GM12878 (cell line): Measurements from ENCODE around the gene TSC22D1. TPM values are rescaled to one million over a fixed set of nuclear protein-coding genes. Genes with fewer than 3 reads are reported as not detected.

Experiments
- ATAC-seq: fragments of 200-7000 bp; cut with Tn5 transposase; 3 replicates; pipeline ENCODE4 v1.9.1; 2020; ENCODE audit warnings: mild to moderate bottlenecking, moderate library complexity
- BruUV-seq: library from RNA; stranded (reverse); fragments of 400-500 nt; replicated peaks from 2 replicates; lab custom pipeline; 2021; lab: Mats Ljungman, UMichigan
- CTCF ChIA-PET: fragments of 300-600 bp; sonication (Branson Sonifier 250); formaldehyde crosslinking; extraction: SDS; loops from one replicate; lab custom pipeline; 2021; ENCODE audit warnings: inconsistent platforms; lab: Yijun Ruan, JAX
- POLR2A ChIA-PET: fragments of 350-600 bp; formaldehyde crosslinking; extraction: SDS; loops from one replicate; lab custom pipeline; 2021; ENCODE audit warnings: inconsistent platforms; lab: Charles Lee
- RAD21 ChIA-PET: fragments of 300-600 bp; sonication (Branson Sonifier 250); formaldehyde crosslinking; loops from one replicate; lab custom pipeline; 2023; ENCODE audit warnings: antibody characterized with exemption; ENCODE audit not compliant: unreplicated experiment; lab: Charles Lee
- SMC1A ChIA-PET: fragments of 300-600 bp; sonication (Branson Sonifier 250); formaldehyde crosslinking; loops from one replicate; lab custom pipeline; 2023; ENCODE audit not compliant: unreplicated experiment, uncharacterized antibody; lab: Charles Lee
- DNase-seq: peaks from one replicate; pipeline ENCODE4 v3.0.0-alpha.2; 2011; ENCODE audit warnings: low read depth, low spot score
- FAIRE-seq: peaks from 3 replicates; lab custom pipeline; 2011; peaks lifted over from hg19 to GRCh38; lab: Jason Lieb, UNC
- H2AFZ ChIP-seq: 2 replicates; pipeline ENCODE4 v1.6.0; 2011; ENCODE audit warnings: low read depth, low read length, control low read depth; ENCODE audit not compliant: control insufficient read depth
- H3K27ac ChIP-seq: 2 replicates; pipeline ENCODE4 v1.5.1; 2011; ENCODE audit warnings: control low read depth; ENCODE audit not compliant: control insufficient read depth, insufficient read depth
- H3K27me3 ChIP-seq, 2 experiments: replicated peaks in 1 of 2; 2 replicates each; pipeline versions ENCODE4 v1.6.0 to v1.6.1; 2011; ENCODE audit warnings: low read length in 1 of 2; ENCODE audit not compliant: control insufficient read depth in 2 of 2, insufficient read depth in 2 of 2
- H3K36me3 ChIP-seq, 2 experiments: 2 replicates each; pipeline ENCODE4 v1.5.1; 2011; ENCODE audit warnings: low read length in 1 of 2; ENCODE audit not compliant: control insufficient read depth in 2 of 2, insufficient read depth in 2 of 2
- H3K4me1 ChIP-seq: 2 replicates; pipeline ENCODE4 v1.6.1; 2011; ENCODE audit warnings: mild to moderate bottlenecking, low read length, moderate library complexity, mixed read lengths; ENCODE audit not compliant: control insufficient read depth, insufficient read depth
- H3K4me2 ChIP-seq: 2 replicates; pipeline ENCODE4 v1.6.0; 2011; ENCODE audit warnings: control low read depth; ENCODE audit not compliant: control insufficient read depth, insufficient read depth
- H3K4me3 ChIP-seq: fragments of 200-600 bp; sonication (generic); 2 replicates; pipeline ENCODE4 v1.5.1; 2016
- H3K79me2 ChIP-seq: 2 replicates; pipeline ENCODE4 v1.6.0; 2011; ENCODE audit warnings: low read length; ENCODE audit not compliant: control insufficient read depth, insufficient read depth
- H3K9ac ChIP-seq: 2 replicates; pipeline ENCODE4 v1.8.0; 2011; ENCODE audit warnings: low read length, control low read depth, mixed read lengths; ENCODE audit not compliant: control insufficient read depth, insufficient read depth
- H3K9me3 ChIP-seq: replicated peaks from 3 replicates; pipeline ENCODE4 v1.5.1; 2011; ENCODE audit warnings: mild to moderate bottlenecking, low read length; ENCODE audit not compliant: control insufficient read depth, insufficient read depth
- H4K20me1 ChIP-seq: 2 replicates; pipeline ENCODE4 v1.6.0; 2011; ENCODE audit not compliant: control insufficient read depth, insufficient read depth
- ELK1 ChIP-seq: IDR thresholded peaks from 2 replicates; pipeline ENCODE4 v1.6.1; 2012; ENCODE audit warnings: low read depth, low read length, improper control_type of control experiment
- ESRRA ChIP-seq: IDR thresholded peaks from 2 replicates; pipeline ENCODE4 v1.6.1; 2012; ENCODE audit warnings: mild to moderate bottlenecking, low read length, improper control_type of control experiment
- GABPA ChIP-seq: IDR thresholded peaks from 2 replicates; pipeline ENCODE4 v1.6.1; 2014; ENCODE audit warnings: antibody characterized with exemption, low read depth, mild to moderate bottlenecking, inconsistent platforms
- IRF4 ChIP-seq: IDR thresholded peaks from 2 replicates; pipeline ENCODE4 v1.6.1; 2011; ENCODE audit warnings: low read depth, low read length
- MTA2 ChIP-seq: fragments of 450-650 bp; IDR thresholded peaks from 2 replicates; pipeline ENCODE4 v1.6.1; 2016; ENCODE audit warnings: low read depth, mild to moderate bottlenecking, moderate library complexity
- MTA3 ChIP-seq: IDR thresholded peaks from 2 replicates; pipeline ENCODE4 v1.6.1; 2012; ENCODE audit warnings: low read length, inconsistent platforms, borderline replicate concordance
- MYB ChIP-seq: fragments of 150-350 bp; IDR thresholded peaks from 2 replicates; pipeline ENCODE4 v1.6.1; 2014; ENCODE audit warnings: mild to moderate bottlenecking, low read depth, low read length, borderline replicate concordance
- MYC ChIP-seq: IDR thresholded peaks from 2 replicates; pipeline ENCODE4 v1.6.1; 2011; ENCODE audit warnings: mild to moderate bottlenecking, low read length, moderate library complexity, inconsistent platforms; ENCODE audit not compliant: insufficient read depth, insufficient replicate concordance, insufficient read length, severe bottlenecking
- PAX8 ChIP-seq: fragments of 450-650 bp; IDR thresholded peaks from 2 replicates; pipeline ENCODE4 v1.6.1; 2017; ENCODE audit warnings: mild to moderate bottlenecking, moderate library complexity
- POLR2AphosphoS5 ChIP-seq: IDR thresholded peaks from 2 replicates; pipeline ENCODE4 v1.6.1; 2011; ENCODE audit warnings: mild to moderate bottlenecking, low read length, inconsistent platforms
- POU2F2 ChIP-seq: IDR thresholded peaks from 3 replicates; pipeline ENCODE4 v1.6.1; 2011; ENCODE audit warnings: low read depth, mild to moderate bottlenecking, low read length, borderline replicate concordance
- PRDM15 ChIP-seq: fragments of 450-650 bp; formaldehyde crosslinking; IDR thresholded peaks from 2 replicates; pipeline ENCODE4 v1.4.0; 2020; ENCODE audit warnings: mild to moderate bottlenecking, moderate library complexity
- RELA ChIP-seq: fragments of 450-650 bp; IDR thresholded peaks from 2 replicates; pipeline ENCODE4 v1.8.0; 2014; ENCODE audit warnings: borderline replicate concordance; ENCODE audit not compliant: partially characterized antibody
- REST ChIP-seq: IDR thresholded peaks from 2 replicates; pipeline ENCODE4 v1.6.1; 2012; ENCODE audit warnings: mild to moderate bottlenecking, low read depth, low read length
- SMARCA5 ChIP-seq: fragments of 450-650 bp; IDR thresholded peaks from 2 replicates; pipeline ENCODE4 v1.6.1; 2017; ENCODE audit warnings: mild to moderate bottlenecking
- SREBF2 ChIP-seq: IDR thresholded peaks from 2 replicates; pipeline ENCODE4 v1.6.1; 2012; ENCODE audit warnings: mild to moderate bottlenecking, low read length
- SRF ChIP-seq, 2 experiments: IDR thresholded peaks; 2 replicates each; pipeline ENCODE4 v1.6.1; 2011; ENCODE audit warnings: low read depth in 2 of 2, low read length in 2 of 2, mild to moderate bottlenecking in 1 of 2, moderate library complexity in 1 of 2
- TARDBP ChIP-seq: IDR thresholded peaks from 2 replicates; pipeline ENCODE4 v1.6.1; 2016; ENCODE audit warnings: borderline replicate concordance
- ZNF384 ChIP-seq: IDR thresholded peaks from 2 replicates; pipeline ENCODE4 v1.6.1; 2012; ENCODE audit warnings: low read depth, mild to moderate bottlenecking, low read length, improper control_type of control experiment, borderline replicate concordance
- WGBS: methylation state at CpG from one replicate; pipeline ENCODE4 v1.1.6; 2016; ENCODE audit warnings: low lambda C conversion rate; ENCODE audit not compliant: insufficient replicate concordance, insufficient coverage; ENCODE audit errors: missing lambda C conversion rate; 5-methylcytosine and 5-hydroxymethylcytosine counted together
- in situ Hi-C: fragments of 300-500 bp; cut with MboI; formaldehyde crosslinking; loops from 9 replicates; pipeline ENCODE4 v1.14.3; 2018; ENCODE audit warnings: mixed read lengths
- intact Hi-C: fragments of 100-400 bp; cut with micrococcal nuclease; formaldehyde crosslinking; loops from one replicate; pipeline ENCODE4 v1.14.2; 2022; ENCODE audit not compliant: unreplicated experiment
- polyA plus RNA-seq, 11 experiments: library from polyadenylated mRNA; depleted of rRNA in 4 of 11; unstranded in 6 of 11; stranded (reverse) in 5 of 11; fragments of >200 nt; fragmentation: Nextera tagmentation in 4 of 11; fragmentation: Illumina TruSeq in 1 of 11; extraction: Ambion mirVana in 4 of 11; extraction: Trizol in 1 of 11; gene quantifications; 1 replicate in 1 of 11; 2 replicates in 10 of 11; pipeline versions ENCODE4 v1.2.1 to v1.2.3, GENCODE V29; 2011 to 2016; ENCODE audit warnings: inconsistent platforms in 2 of 11, missing spikeins in 2 of 11, low read depth in 1 of 11
- total RNA-seq, 4 experiments: library from RNA; depleted of rRNA in 3 of 4; stranded (reverse); fragments of >200 nt in 3 of 4; fragmentation: Illumina TruSeq in 1 of 4; extraction: Trizol in 1 of 4; gene quantifications; 2 replicates each; pipeline versions ENCODE4 v1.2.1 to v1.2.3, GENCODE V29; 2013 to 2021

Gene TSC22D1
- total and polyA plus RNA-seq, 10 of the 15 experiments (the other 5 are each of a cell fraction or from before 2014, with no cell fraction given): 0.37 to 15.7 (median 7.5) TPM

- H3K27me3 ChIP-seq: peaks cover 0 to 1% of the 10 kb centered on the region in 2 experiments; a peak in 1 of 4 replicates
- intact Hi-C loops (no loop called here), in situ Hi-C loops (no loop called here)
- H3K4me2 ChIP-seq: no peak overlapping the region
- SMC1A ChIA-PET: no interaction called here
- H3K9ac ChIP-seq: no peak overlapping the region
- H3K79me2 ChIP-seq: no peaks in the 10 kb centered on the region
- no TSS peak for BruUV-seq
- H3K4me3 ChIP-seq: no peak overlapping the region
- H3K4me1 ChIP-seq: no peaks in the 10 kb centered on the region
- TF ChIP-seq RELA: no peak
- TF ChIP-seq ELK1: no peak
- TF ChIP-seq POLR2AphosphoS5: no peak
- no peak for TF ChIP-seq ZNF384
- TF ChIP-seq REST: no peak
- TF ChIP-seq TARDBP: no peak
- no peak for TF ChIP-seq PRDM15 (CRISPR knock-in tag)
- TF ChIP-seq MYC: no peak
- no peak for TF ChIP-seq MTA2
- TF ChIP-seq POU2F2: no peak
- TF ChIP-seq IRF4: no peak
- TF ChIP-seq GABPA: no peak
- no peak for TF ChIP-seq PAX8
- no peak for TF ChIP-seq SMARCA5
- TF ChIP-seq SRF (IDR thresholded peaks at IDR 0.05; ENCODE audit: low read depth in 2 of 2, low read length in 2 of 2): no peak
- TF ChIP-seq MTA3: no peak
- TF ChIP-seq MYB: no peak
- no peak for TF ChIP-seq ESRRA
- no peak for TF ChIP-seq SREBF2
- FAIRE-seq (no peak), ATAC-seq (no peak), DNase-seq (no peak)
- RAD21 ChIA-PET: no interaction called here
- no peak overlapping the region for H2AFZ ChIP-seq
- H4K20me1 ChIP-seq: no peaks in the 10 kb centered on the region
- H3K27ac ChIP-seq: no peak overlapping the region
- H3K9me3 ChIP-seq: no peaks in the 10 kb centered on the region; the same call in 2 of the 3 replicates
- no peaks in the 10 kb centered on the region for H3K36me3 ChIP-seq
- WGBS: 43% methylated on average over 6 of the region's 6 CpGs
- POLR2A ChIA-PET: no interaction called here
- CTCF ChIA-PET: interaction anchor here (1.6 kb wide), 1 partner anchor 22 kb away, joined by 6 read pairs; no protein-coding TSS in a partner anchor
Observed at GRCh38 chr13:44416744-44417143, 159.4 kb downstream of the TSC22D1 start.
